GM12878 (cell line): ENCODE measurements around the gene SBNO2. TPM values are rescaled to one million over a fixed set of nuclear protein-coding genes. Genes with fewer than 3 reads are reported as not detected.

Source experiments
- ATAC-seq: fragments of 200-7000 bp; cut with Tn5 transposase; 3 replicates; pipeline ENCODE4 v1.9.1; 2020; ENCODE audit warnings: mild to moderate bottlenecking, moderate library complexity
- BruUV-seq: library from RNA; stranded (reverse); fragments of 400-500 nt; replicated peaks from 2 replicates; lab custom pipeline; 2021; lab: Mats Ljungman, UMichigan
- CTCF ChIA-PET: fragments of 300-600 bp; sonication (Branson Sonifier 250); formaldehyde crosslinking; extraction: SDS; loops from one replicate; lab custom pipeline; 2021; ENCODE audit warnings: inconsistent platforms; lab: Yijun Ruan, JAX
- POLR2A ChIA-PET: fragments of 350-600 bp; formaldehyde crosslinking; extraction: SDS; loops from one replicate; lab custom pipeline; 2021; ENCODE audit warnings: inconsistent platforms; lab: Charles Lee
- RAD21 ChIA-PET: fragments of 300-600 bp; sonication (Branson Sonifier 250); formaldehyde crosslinking; loops from one replicate; lab custom pipeline; 2023; ENCODE audit warnings: antibody characterized with exemption; ENCODE audit not compliant: unreplicated experiment; lab: Charles Lee
- SMC1A ChIA-PET: fragments of 300-600 bp; sonication (Branson Sonifier 250); formaldehyde crosslinking; loops from one replicate; lab custom pipeline; 2023; ENCODE audit not compliant: unreplicated experiment, uncharacterized antibody; lab: Charles Lee
- DNase-seq: peaks from one replicate; pipeline ENCODE4 v3.0.0-alpha.2; 2011; ENCODE audit warnings: low read depth, low spot score
- FAIRE-seq: peaks from 3 replicates; lab custom pipeline; 2011; peaks lifted over from hg19 to GRCh38; lab: Jason Lieb, UNC
- H2AFZ ChIP-seq: 2 replicates; pipeline ENCODE4 v1.6.0; 2011; ENCODE audit warnings: low read depth, low read length, control low read depth; ENCODE audit not compliant: control insufficient read depth
- H3K27ac ChIP-seq: 2 replicates; pipeline ENCODE4 v1.5.1; 2011; ENCODE audit warnings: control low read depth; ENCODE audit not compliant: control insufficient read depth, insufficient read depth
- H3K27me3 ChIP-seq, 2 experiments: replicated peaks in 1 of 2; 2 replicates each; pipeline versions ENCODE4 v1.6.0 to v1.6.1; 2011; ENCODE audit warnings: low read length in 1 of 2; ENCODE audit not compliant: control insufficient read depth in 2 of 2, insufficient read depth in 2 of 2
- H3K36me3 ChIP-seq, 2 experiments: 2 replicates each; pipeline ENCODE4 v1.5.1; 2011; ENCODE audit warnings: low read length in 1 of 2; ENCODE audit not compliant: control insufficient read depth in 2 of 2, insufficient read depth in 2 of 2
- H3K4me1 ChIP-seq: 2 replicates; pipeline ENCODE4 v1.6.1; 2011; ENCODE audit warnings: mild to moderate bottlenecking, low read length, moderate library complexity, mixed read lengths; ENCODE audit not compliant: control insufficient read depth, insufficient read depth
- H3K4me2 ChIP-seq: 2 replicates; pipeline ENCODE4 v1.6.0; 2011; ENCODE audit warnings: control low read depth; ENCODE audit not compliant: control insufficient read depth, insufficient read depth
- H3K4me3 ChIP-seq: fragments of 200-600 bp; sonication (generic); 2 replicates; pipeline ENCODE4 v1.5.1; 2016
- H3K79me2 ChIP-seq: 2 replicates; pipeline ENCODE4 v1.6.0; 2011; ENCODE audit warnings: low read length; ENCODE audit not compliant: control insufficient read depth, insufficient read depth
- H3K9ac ChIP-seq: 2 replicates; pipeline ENCODE4 v1.8.0; 2011; ENCODE audit warnings: low read length, control low read depth, mixed read lengths; ENCODE audit not compliant: control insufficient read depth, insufficient read depth
- H3K9me3 ChIP-seq: replicated peaks from 3 replicates; pipeline ENCODE4 v1.5.1; 2011; ENCODE audit warnings: mild to moderate bottlenecking, low read length; ENCODE audit not compliant: control insufficient read depth, insufficient read depth
- H4K20me1 ChIP-seq: 2 replicates; pipeline ENCODE4 v1.6.0; 2011; ENCODE audit not compliant: control insufficient read depth, insufficient read depth
- ASH2L ChIP-seq: fragments of 300-600, 200-600 bp; sonication (generic); IDR thresholded peaks from 2 replicates; pipeline ENCODE4 v1.6.1; 2017; ENCODE audit warnings: low read depth, mild to moderate bottlenecking, borderline replicate concordance
- ATF7 ChIP-seq: fragments of 450-650 bp; IDR thresholded peaks from 2 replicates; pipeline ENCODE4 v1.6.1; 2016; ENCODE audit warnings: low read depth, mild to moderate bottlenecking
- BMI1 ChIP-seq: fragments of 450-650 bp; IDR thresholded peaks from 2 replicates; pipeline ENCODE4 v1.6.1; 2016; ENCODE audit warnings: mild to moderate bottlenecking, moderate library complexity, borderline replicate concordance
- EGR1 ChIP-seq, 2 experiments: IDR thresholded peaks; 1 replicate in 1 of 2; 2 replicates in 1 of 2; pipeline ENCODE4 v1.6.1; 2011 to 2012; ENCODE audit warnings: low read depth in 2 of 2, low read length in 2 of 2, borderline replicate concordance in 1 of 2, mild to moderate bottlenecking in 1 of 2, moderate library complexity in 1 of 2
- ESRRA ChIP-seq: IDR thresholded peaks from 2 replicates; pipeline ENCODE4 v1.6.1; 2012; ENCODE audit warnings: mild to moderate bottlenecking, low read length, improper control_type of control experiment
- HDGF ChIP-seq: fragments of 450-650 bp; IDR thresholded peaks from 2 replicates; pipeline ENCODE4 v1.6.1; 2016; ENCODE audit warnings: antibody characterized with exemption
- IRF5 ChIP-seq: fragments of 450-650 bp; IDR thresholded peaks from 2 replicates; pipeline ENCODE4 v1.6.1; 2017; ENCODE audit warnings: borderline replicate concordance
- KDM1A ChIP-seq: fragments of 200-600 bp; sonication (generic); IDR thresholded peaks from 2 replicates; pipeline ENCODE4 v1.6.1; 2016; ENCODE audit warnings: borderline replicate concordance
- MEF2A ChIP-seq: IDR thresholded peaks from 2 replicates; pipeline ENCODE4 v1.6.1; 2011; ENCODE audit warnings: low read depth, mild to moderate bottlenecking, low read length, moderate library complexity; ENCODE audit not compliant: insufficient read depth
- PAX8 ChIP-seq: fragments of 450-650 bp; IDR thresholded peaks from 2 replicates; pipeline ENCODE4 v1.6.1; 2017; ENCODE audit warnings: mild to moderate bottlenecking, moderate library complexity
- POLR2A ChIP-seq: IDR thresholded peaks from 2 replicates; pipeline ENCODE4 v1.6.1; 2011; ENCODE audit warnings: low read depth, mild to moderate bottlenecking, low read length
- POLR2AphosphoS2 ChIP-seq: IDR thresholded peaks from 2 replicates; pipeline ENCODE4 v1.6.1; 2011; ENCODE audit warnings: low read depth, mild to moderate bottlenecking, low read length, improper control_type of control experiment, moderate library complexity
- RAD21 ChIP-seq: IDR thresholded peaks from 2 replicates; pipeline ENCODE4 v1.6.1; 2011; ENCODE audit warnings: mild to moderate bottlenecking, low read depth, low read length, moderate library complexity; ENCODE audit not compliant: insufficient read depth
- RAD51 ChIP-seq: fragments of 450-650 bp; IDR thresholded peaks from 2 replicates; pipeline ENCODE4 v1.6.1; 2016; ENCODE audit warnings: moderate library complexity, mild to moderate bottlenecking, inconsistent platforms
- SUPT20H ChIP-seq: IDR thresholded peaks from 2 replicates; pipeline ENCODE4 v1.6.1; 2011; ENCODE audit warnings: low read depth, mild to moderate bottlenecking, low read length, moderate library complexity, borderline replicate concordance; ENCODE audit not compliant: control insufficient read depth
- WGBS: methylation state at CpG from one replicate; pipeline ENCODE4 v1.1.6; 2016; ENCODE audit warnings: low lambda C conversion rate; ENCODE audit not compliant: insufficient replicate concordance, insufficient coverage; ENCODE audit errors: missing lambda C conversion rate; 5-methylcytosine and 5-hydroxymethylcytosine counted together
- in situ Hi-C: fragments of 300-500 bp; cut with MboI; formaldehyde crosslinking; loops from 9 replicates; pipeline ENCODE4 v1.14.3; 2018; ENCODE audit warnings: mixed read lengths
- intact Hi-C: fragments of 100-400 bp; cut with micrococcal nuclease; formaldehyde crosslinking; loops from one replicate; pipeline ENCODE4 v1.14.2; 2022; ENCODE audit not compliant: unreplicated experiment
- polyA plus RNA-seq, 11 experiments: library from polyadenylated mRNA; depleted of rRNA in 4 of 11; unstranded in 6 of 11; stranded (reverse) in 5 of 11; fragments of >200 nt; fragmentation: Nextera tagmentation in 4 of 11; fragmentation: Illumina TruSeq in 1 of 11; extraction: Ambion mirVana in 4 of 11; extraction: Trizol in 1 of 11; gene quantifications; 1 replicate in 1 of 11; 2 replicates in 10 of 11; pipeline versions ENCODE4 v1.2.1 to v1.2.3, GENCODE V29; 2011 to 2016; ENCODE audit warnings: inconsistent platforms in 2 of 11, missing spikeins in 2 of 11, low read depth in 1 of 11
- total RNA-seq, 4 experiments: library from RNA; depleted of rRNA in 3 of 4; stranded (reverse); fragments of >200 nt in 3 of 4; fragmentation: Illumina TruSeq in 1 of 4; extraction: Trizol in 1 of 4; gene quantifications; 2 replicates each; pipeline versions ENCODE4 v1.2.1 to v1.2.3, GENCODE V29; 2013 to 2021
- TF ChIP-seq, protein P1 (sequence below): IDR thresholded peaks from 2 replicates; pipeline ENCODE4 v1.6.1; 2012; ENCODE audit warnings: low read depth, low read length, improper control_type of control experiment

SBNO2 gene
- total and polyA plus RNA-seq, 10 of the 15 experiments (the other 5 are each of a cell fraction or from before 2014, with no cell fraction given), result 0.08 to 44.6 (median 5.4) TPM

DNA sequence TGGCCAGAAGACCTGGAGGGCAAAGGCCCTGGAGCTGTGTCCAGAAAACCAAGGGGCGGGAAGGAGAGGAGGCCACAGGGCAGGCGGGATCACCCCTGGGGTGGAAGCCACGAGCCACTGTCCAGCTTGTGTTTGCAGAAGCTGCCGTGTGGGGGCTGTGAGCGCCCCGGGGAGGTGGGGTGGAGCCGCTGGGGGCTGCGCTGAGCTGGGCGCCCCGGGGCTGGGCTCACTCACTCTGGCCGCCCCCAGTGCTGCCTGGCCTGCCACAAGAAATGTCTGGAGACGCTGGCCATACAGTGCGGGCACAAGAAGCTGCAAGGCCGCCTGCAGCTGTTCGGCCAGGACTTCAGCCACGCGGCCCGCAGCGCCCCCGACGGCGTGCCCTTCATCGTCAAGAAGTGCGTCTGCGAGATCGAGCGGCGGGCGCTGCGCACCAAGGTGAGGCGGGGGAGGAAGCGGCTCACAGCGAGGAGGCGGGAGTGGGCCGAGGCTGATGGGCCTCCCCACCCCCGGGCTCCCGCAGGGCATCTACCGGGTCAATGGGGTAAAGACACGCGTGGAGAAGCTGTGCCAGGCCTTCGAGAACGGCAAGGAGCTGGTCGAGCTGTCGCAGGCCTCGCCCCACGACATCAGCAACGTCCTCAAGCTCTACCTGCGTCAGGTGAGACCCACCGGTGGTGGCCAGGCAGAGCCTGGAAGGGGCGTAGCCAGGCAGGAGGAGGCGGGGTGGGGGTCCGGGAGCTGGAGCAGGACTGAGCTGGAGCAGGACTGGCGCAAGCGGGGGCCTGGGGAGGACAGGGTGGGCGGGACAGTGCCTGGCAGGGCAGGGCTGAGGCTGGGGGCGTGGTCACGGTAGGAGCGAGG lies 92.5 kb downstream of the SBNO2 start:
- Histone ChIP-seq H3K9me3 (no peaks in the 10 kb centered on the region), H3K4me3 (no peak overlapping the region), H3K4me2 (no peak overlapping the region), H3K79me2 (peaks cover 4% of the 10 kb centered on the region), H3K36me3 (peaks cover 14 to 62% of the 10 kb centered on the region in 2 experiments; a peak in 3 of 4 replicates), H3K27ac (no peak overlapping the region), H3K9ac (no peak overlapping the region), H3K27me3 (no peaks in the 10 kb centered on the region), H2AFZ (no peak overlapping the region)
- no peak for FAIRE-seq
- ChIA-PET CTCF (interaction anchor here (0.6 to 1.6 kb wide), 2 partner anchors 12 to 13 kb away, joined by 3 to 4 read pairs; no protein-coding TSS in a partner anchor), RAD21 (interaction anchor here (0.8 to 0.9 kb wide), 2 partner anchors 15 to 22 kb away, joined by 3 read pairs; partner anchors contain the start of gene ARHGAP45)
- DNase-seq, result no peak
- in situ Hi-C loops (no loop called here), intact Hi-C loops (no loop called here)
- TF ChIP-seq MEF2A, result no peak
- TF ChIP-seq HDGF, result 0 out of 2 replicates have a peak, but pooled peaks have one; percentile 10
- TF ChIP-seq ESRRA, result no peak
- TF ChIP-seq KDM1A, result no peak
- no peak for TF ChIP-seq ATF7
- TF ChIP-seq RAD21, result no peak
- no peak for TF ChIP-seq SUPT20H
- peak; percentile 37; the same call in 1 of the 2 replicates for TF ChIP-seq POLR2A
- TF ChIP-seq IRF5, result no peak
- TF ChIP-seq EGR1 (IDR thresholded peaks at IDR 0.05; ENCODE audit: borderline replicate concordance in 1 of 2, low read depth in 2 of 2, low read length in 2 of 2), result no peak
- no peak for TF ChIP-seq BMI1
- TF ChIP-seq, protein P1, sequence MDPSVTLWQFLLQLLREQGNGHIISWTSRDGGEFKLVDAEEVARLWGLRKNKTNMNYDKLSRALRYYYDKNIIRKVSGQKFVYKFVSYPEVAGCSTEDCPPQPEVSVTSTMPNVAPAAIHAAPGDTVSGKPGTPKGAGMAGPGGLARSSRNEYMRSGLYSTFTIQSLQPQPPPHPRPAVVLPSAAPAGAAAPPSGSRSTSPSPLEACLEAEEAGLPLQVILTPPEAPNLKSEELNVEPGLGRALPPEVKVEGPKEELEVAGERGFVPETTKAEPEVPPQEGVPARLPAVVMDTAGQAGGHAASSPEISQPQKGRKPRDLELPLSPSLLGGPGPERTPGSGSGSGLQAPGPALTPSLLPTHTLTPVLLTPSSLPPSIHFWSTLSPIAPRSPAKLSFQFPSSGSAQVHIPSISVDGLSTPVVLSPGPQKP, result no peak
- no peak for TF ChIP-seq ASH2L
- TF ChIP-seq PAX8, result no peak
- TF ChIP-seq POLR2AphosphoS2, result no peak
- no peak for TF ChIP-seq RAD51
- TF ChIP-seq, all 136 proteins: peak for 2
- ATAC-seq, result no peak
- Histone ChIP-seq H4K20me1 (no peaks in the 10 kb centered on the region; the same call in 1 of the 2 replicates), H3K4me1 (peaks cover 15% of the 10 kb centered on the region)
- 96% methylated on average over 46 of the region's 58 CpGs for WGBS
- BruUV-seq, result no TSS peak
- POLR2A ChIA-PET, result interaction anchor here (0.5 to 1.9 kb wide), 6 partner anchors 13 to 91 kb away, joined by 3 to 9 read pairs (median 4); partner anchors contain the start of genes ARHGAP45, CNN2 and POLR2E
- SMC1A ChIA-PET, result interaction anchor here (1.2 kb wide), 2 partner anchors 15 to 21 kb away, joined by 3 to 5 read pairs; no protein-coding TSS in a partner anchor
